ENCODE data around the gene USH2A. TPM values are rescaled to one million over a fixed set of nuclear protein-coding genes. Genes with fewer than 3 reads are reported as not detected.

Gene USH2A
- polyA plus RNA-seq, 1 donor from 2014 or later: 0.17 TPM

- TF ChIP-seq MXI1 (conservative IDR thresholded peaks at IDR 0.05; ENCODE audit: poor library complexity, severe bottlenecking): no peak
- TF ChIP-seq CTCF (IDR thresholded peaks at IDR 0.05; ENCODE audit: poor library complexity, severe bottlenecking): no peak
- TF ChIP-seq EZH2 (IDR thresholded peaks at IDR 0.05; ENCODE audit: borderline replicate concordance, insufficient read depth, low read length, poor library complexity, severe bottlenecking): no peak
- no peak for TF ChIP-seq POLR2AphosphoS5 (IDR thresholded peaks at IDR 0.05)
- TF ChIP-seq EP300 (conservative IDR thresholded peaks at IDR 0.05; ENCODE audit: poor library complexity, severe bottlenecking): no peak
- TF ChIP-seq TAF1 (IDR thresholded peaks at IDR 0.05; ENCODE audit: low read depth): no peak
- TF ChIP-seq SMC3 (conservative IDR thresholded peaks at IDR 0.05; ENCODE audit: poor library complexity): no peak
- no peak for TF ChIP-seq RAD21 (conservative IDR thresholded peaks at IDR 0.05)
- TF ChIP-seq REST (IDR thresholded peaks at IDR 0.05; ENCODE audit: borderline replicate concordance): no peak
- Histone ChIP-seq H2AFZ (ENCODE audit: low read depth, low read length) (no peak overlapping the region), H3K27ac (ENCODE audit: low read length) (no peak overlapping the region), H3K9ac (ENCODE audit: low read length) (no peak overlapping the region), H4K20me1 (ENCODE audit: insufficient read depth) (no peaks in the 10 kb centered on the region), H3K4me2 (ENCODE audit: low read length) (no peak overlapping the region), H3K4me3 (ENCODE audit: low read length) (no peak overlapping the region), H3K27me3 (ENCODE audit: insufficient read depth, low read depth, low read length) (no peaks in the 10 kb centered on the region), H3K79me2 (replicated peaks; ENCODE audit: insufficient read depth, low read length) (no peaks in the 10 kb centered on the region), H3F3A (ENCODE audit: insufficient read depth, low read length, poor library complexity, severe bottlenecking) (no peaks in the 10 kb centered on the region), H3K9me2 (ENCODE audit: insufficient read depth, low read length) (no peaks in the 10 kb centered on the region), H3K36me3 (ENCODE audit: insufficient read depth, low read length) (no peaks in the 10 kb centered on the region), H3K9me3 (ENCODE audit: low read length) (no peaks in the 10 kb centered on the region)
These were observed 523.3 kb downstream of the USH2A start for GRCh38 chr1:215899901-215900300.

- Histone ChIP-seq H3K9ac (ENCODE audit: low read length) (no peak overlapping the region), H3K4me3 (ENCODE audit: low read length) (no peak overlapping the region), H4K20me1 (ENCODE audit: insufficient read depth) (no peaks in the 10 kb centered on the region), H3K79me2 (replicated peaks; ENCODE audit: insufficient read depth, low read length) (no peaks in the 10 kb centered on the region), H3K27me3 (ENCODE audit: insufficient read depth, low read depth, low read length) (no peaks in the 10 kb centered on the region), H3K4me2 (ENCODE audit: low read length) (no peak overlapping the region), H3K27ac (ENCODE audit: low read length) (no peak overlapping the region), H3K9me3 (ENCODE audit: low read length) (no peaks in the 10 kb centered on the region), H2AFZ (ENCODE audit: low read depth, low read length) (no peak overlapping the region), H3F3A (ENCODE audit: insufficient read depth, low read length, poor library complexity, severe bottlenecking) (no peaks in the 10 kb centered on the region), H3K9me2 (ENCODE audit: insufficient read depth, low read length) (no peaks in the 10 kb centered on the region), H3K36me3 (ENCODE audit: insufficient read depth, low read length) (no peaks in the 10 kb centered on the region)
- no peak for TF ChIP-seq RAD21 (conservative IDR thresholded peaks at IDR 0.05)
- no peak for TF ChIP-seq POLR2AphosphoS5 (IDR thresholded peaks at IDR 0.05)
- no peak for TF ChIP-seq MXI1 (conservative IDR thresholded peaks at IDR 0.05; ENCODE audit: poor library complexity, severe bottlenecking)
These were observed 527.4 kb downstream of the USH2A start for GRCh38 chr1:215895893-215896292.

GRCh38 chr1:215895276-215895675 is 528.0 kb downstream of the USH2A start:
- Histone ChIP-seq H2AFZ (ENCODE audit: low read depth, low read length) (no peak overlapping the region), H3K9ac (ENCODE audit: low read length) (no peak overlapping the region), H3K9me2 (ENCODE audit: insufficient read depth, low read length) (no peaks in the 10 kb centered on the region), H4K20me1 (ENCODE audit: insufficient read depth) (no peaks in the 10 kb centered on the region), H3K4me3 (ENCODE audit: low read length) (no peak overlapping the region), H3K27ac (ENCODE audit: low read length) (no peak overlapping the region), H3K4me2 (ENCODE audit: low read length) (no peak overlapping the region), H3K9me3 (ENCODE audit: low read length) (no peaks in the 10 kb centered on the region), H3K79me2 (replicated peaks; ENCODE audit: insufficient read depth, low read length) (no peaks in the 10 kb centered on the region), H3K36me3 (ENCODE audit: insufficient read depth, low read length) (no peaks in the 10 kb centered on the region), H3F3A (ENCODE audit: insufficient read depth, low read length, poor library complexity, severe bottlenecking) (no peaks in the 10 kb centered on the region), H3K27me3 (ENCODE audit: insufficient read depth, low read depth, low read length) (no peaks in the 10 kb centered on the region)
- TF ChIP-seq EP300 (conservative IDR thresholded peaks at IDR 0.05; ENCODE audit: poor library complexity, severe bottlenecking) (no peak), MXI1 (conservative IDR thresholded peaks at IDR 0.05; ENCODE audit: poor library complexity, severe bottlenecking) (no peak), SMC3 (conservative IDR thresholded peaks at IDR 0.05; ENCODE audit: poor library complexity) (no peak), POLR2AphosphoS5 (IDR thresholded peaks at IDR 0.05) (no peak), EZH2 (IDR thresholded peaks at IDR 0.05; ENCODE audit: borderline replicate concordance, insufficient read depth, low read length, poor library complexity, severe bottlenecking) (no peak), RAD21 (conservative IDR thresholded peaks at IDR 0.05) (no peak), TAF1 (IDR thresholded peaks at IDR 0.05; ENCODE audit: low read depth) (no peak), REST (IDR thresholded peaks at IDR 0.05; ENCODE audit: borderline replicate concordance) (no peak), CTCF (IDR thresholded peaks at IDR 0.05; ENCODE audit: poor library complexity, severe bottlenecking) (no peak)
